K562 (cell line): ENCODE data around the gene NOS1. TPM values are rescaled to one million over a fixed set of nuclear protein-coding genes. Genes with fewer than 3 reads are reported as not detected.
"Not testable (repeated sequence)": the region's sequence is repeated elsewhere in the genome, so short reads cannot be mapped to it uniquely, and the experiment has no call there.

Experiments
- ATAC-seq: fragments of 200-7000 bp; cut with Tn5 transposase; 3 replicates; pipeline ENCODE4 v1.9.1; 2020; ENCODE audit warnings: moderate library complexity
- BruUV-seq: library from RNA; stranded (reverse); fragments of 400-500 nt; replicated peaks from 2 replicates; lab custom pipeline; 2021; lab: Mats Ljungman, UMichigan
- CTCF ChIA-PET: fragments of 300-600 bp; formaldehyde crosslinking; extraction: SDS; loops from one replicate; lab custom pipeline; 2021; ENCODE audit warnings: low intra/inter-chr PET ratio; lab: Yijun Ruan, JAX
- POLR2A ChIA-PET: fragments of 300-600, 350-650 bp; sonication (Branson Sonifier 250); formaldehyde crosslinking; extraction: SDS; loops from one replicate; lab custom pipeline; 2021; ENCODE audit warnings: antibody characterized with exemption, inconsistent platforms; lab: Yijun Ruan, JAX
- DNase-seq, 4 experiments: peaks; one replicate each; pipeline versions ENCODE4 v3.0.0 to v3.0.0-alpha.2; 2011 to 2018; ENCODE audit warnings: low spot score in 3 of 4, mixed read lengths in 3 of 4; ENCODE audit errors: extremely low read depth in 1 of 4
- FAIRE-seq: peaks from 2 replicates; lab custom pipeline; 2011; peaks lifted over from hg19 to GRCh38; lab: Jason Lieb, UNC
- H2AFZ ChIP-seq: 2 replicates; pipeline ENCODE4 v1.6.0; 2011; ENCODE audit warnings: low read depth, low read length, control low read depth, inconsistent platforms
- H3K27ac ChIP-seq: fragments of 200-600 bp; 3 replicates; pipeline ENCODE4 v1.8.0; 2011; ENCODE audit warnings: low read depth, mild to moderate bottlenecking, control low read depth, inconsistent platforms, low read length, moderate library complexity, mixed read lengths; ENCODE audit errors: extremely low read depth
- H3K27me3 ChIP-seq, 2 experiments: fragments of 300-600 bp in 1 of 2; 2 replicates in 1 of 2; 3 replicates in 1 of 2; pipeline versions ENCODE4 v1.6.0 to v1.8.0; 2011; ENCODE audit warnings: inconsistent platforms in 2 of 2, low read length in 2 of 2, mild to moderate bottlenecking in 1 of 2, mixed read lengths in 1 of 2, moderate library complexity in 1 of 2; ENCODE audit not compliant: control insufficient read depth in 2 of 2, insufficient read depth in 2 of 2
- H3K36me3 ChIP-seq: fragments of 300-600 bp; 3 replicates; pipeline ENCODE4 v1.8.0; 2011; ENCODE audit warnings: mild to moderate bottlenecking, low read length, inconsistent platforms; ENCODE audit not compliant: control insufficient read depth, insufficient read depth
- H3K4me1 ChIP-seq, 2 experiments: fragments of 200-600 bp in 1 of 2; replicated peaks in 1 of 2; 2 replicates in 1 of 2; 3 replicates in 1 of 2; pipeline versions ENCODE4 v1.5.1 to v1.8.0; 2011; ENCODE audit warnings: inconsistent platforms in 2 of 2, low read length in 2 of 2, mild to moderate bottlenecking in 1 of 2, mixed read lengths in 1 of 2, moderate library complexity in 1 of 2; ENCODE audit not compliant: control insufficient read depth in 2 of 2, insufficient read depth in 2 of 2
- H3K4me2 ChIP-seq: 2 replicates; pipeline ENCODE4 v1.6.1; 2011; ENCODE audit warnings: low read length, control low read depth, inconsistent platforms, mixed read lengths; ENCODE audit not compliant: insufficient read depth
- H3K4me3 ChIP-seq: fragments of 200-600 bp; sonication (generic), shearing (Covaris generic); 2 replicates; pipeline ENCODE4 v1.5.1; 2016; ENCODE audit warnings: control low read depth, inconsistent platforms
- H3K79me2 ChIP-seq: fragments of 200-600 bp; 3 replicates; pipeline ENCODE4 v1.8.0; 2011; ENCODE audit warnings: low read length, inconsistent platforms; ENCODE audit not compliant: control insufficient read depth, insufficient read depth
- H3K9ac ChIP-seq, 2 experiments: 2 replicates each; pipeline versions ENCODE4 v1.6.0 to v1.6.1; 2011; ENCODE audit warnings: low read depth in 2 of 2, low read length in 2 of 2, control low read depth in 1 of 2, inconsistent platforms in 1 of 2, mild to moderate bottlenecking in 1 of 2, mixed read lengths in 1 of 2; ENCODE audit not compliant: insufficient read depth in 1 of 2
- H3K9me1 ChIP-seq: one replicate; pipeline ENCODE4 v1.6.0; 2011; ENCODE audit warnings: inconsistent platforms, mild to moderate bottlenecking, low read length, moderate library complexity; ENCODE audit not compliant: control insufficient read depth, insufficient read depth
- H3K9me3 ChIP-seq: replicated peaks from 2 replicates; pipeline ENCODE4 v1.5.1; 2011; ENCODE audit warnings: low read depth, low read length, inconsistent platforms; ENCODE audit not compliant: control insufficient read depth, insufficient read depth
- H4K20me1 ChIP-seq: replicated peaks from 2 replicates; pipeline ENCODE4 v1.6.1; 2011; ENCODE audit warnings: low read length, inconsistent platforms, mixed read lengths; ENCODE audit not compliant: control insufficient read depth, insufficient read depth
- GATAD2A ChIP-seq: fragments of 450-650 bp; IDR thresholded peaks from 2 replicates; pipeline ENCODE4 v1.6.1; 2017
- NFRKB ChIP-seq: fragments of 450-650 bp; IDR thresholded peaks from 2 replicates; pipeline ENCODE4 v1.6.1; 2016; ENCODE audit warnings: low read depth
- RBBP5 ChIP-seq: fragments of 200-600 bp; sonication (generic); IDR thresholded peaks from 2 replicates; pipeline ENCODE4 v1.6.1; 2012; ENCODE audit warnings: borderline replicate concordance, mild to moderate bottlenecking, low read length, control low read depth, inconsistent platforms; ENCODE audit not compliant: insufficient read depth, poor library complexity, severe bottlenecking
- RBFOX2 ChIP-seq: fragments of 200-400 bp; formaldehyde crosslinking; IDR thresholded peaks from 2 replicates; pipeline ENCODE4 v1.6.1; 2017; ENCODE audit warnings: low read depth, mild to moderate bottlenecking, low read length, moderate library complexity
- TCF7L2 ChIP-seq: fragments of 150-350 bp; IDR thresholded peaks from 2 replicates; pipeline ENCODE4 v1.6.1; 2016; ENCODE audit warnings: low read depth, mild to moderate bottlenecking, low read length, moderate library complexity
- ZNF134 ChIP-seq: fragments of 250-450 bp; sonication (Bioruptor Pico); conservative IDR thresholded peaks from 2 replicates; pipeline ENCODE4 v1.4.0; 2020
- ZNF23 ChIP-seq: fragments of 250-450 bp; sonication (Bioruptor Pico); IDR thresholded peaks from 2 replicates; pipeline ENCODE4 v1.4.0; 2020; ENCODE audit warnings: mild to moderate bottlenecking
- ZNF583 ChIP-seq: fragments of 250-450 bp; sonication (Bioruptor Pico); IDR thresholded peaks from 2 replicates; pipeline ENCODE4 v1.4.0; 2020
- WGBS: fragments of 100-300 bp; shearing (Covaris generic); methylation state at CpG from one replicate; pipeline ENCODE4 v1.1.6; 2016; ENCODE audit warnings: low coverage, mixed read lengths; ENCODE audit not compliant: insufficient coverage; ENCODE audit errors: missing lambda C conversion rate; 5-methylcytosine and 5-hydroxymethylcytosine counted together
- in situ Hi-C: fragments of 300-500 bp; cut with MboI; formaldehyde crosslinking; loops from 4 replicates; pipeline ENCODE4 v1.15.0; 2018; ENCODE audit warnings: inconsistent platforms, mixed read lengths
- intact Hi-C: fragments of 100-400 bp; cut with micrococcal nuclease; formaldehyde crosslinking; loops from 2 replicates; pipeline ENCODE4 v1.14.2; 2022
- polyA plus RNA-seq, 8 experiments: library from polyadenylated mRNA; depleted of rRNA in 4 of 8; stranded (reverse) in 5 of 8; unstranded in 3 of 8; fragments of >200 nt; fragmentation: Nextera tagmentation in 2 of 8; fragmentation: Illumina TruSeq in 1 of 8; extraction: Ambion mirVana in 2 of 8; extraction: Trizol in 1 of 8; gene quantifications; 2 replicates each; pipeline versions ENCODE4 v1.2.1 to v1.2.3, GENCODE V29; 2011 to 2014; ENCODE audit warnings: inconsistent platforms in 1 of 8, missing spikeins in 1 of 8
- total RNA-seq, 7 experiments: library from RNA; depleted of rRNA in 6 of 7; stranded (reverse); fragments of >200 nt in 6 of 7; fragmentation: Illumina TruSeq in 2 of 7; extraction: Trizol in 2 of 7; gene quantifications; 2 replicates each; pipeline versions ENCODE4 v1.2.1 to v1.2.3, GENCODE V29; 2011 to 2021; ENCODE audit warnings: low replicate concordance in 1 of 7

Gene NOS1
- total and polyA plus RNA-seq, 9 of the 15 experiments (the other 6 are each of a cell fraction or from before 2014, with no cell fraction given), result not detected

- TF ChIP-seq ZNF134 (CRISPR knock-in tag) (no peak), ZNF583 (CRISPR knock-in tag) (no peak), RBFOX2 (no peak), GATAD2A (no peak), RBBP5 (no peak), ZNF23 (CRISPR knock-in tag) (no peak), TCF7L2 (no peak), NFRKB (no peak)
- TF ChIP-seq, all 486 proteins: peak for 0
These were observed 39.5 kb upstream of the NOS1 start for GRCh38 chr12:117400912-117401311.

DNA sequence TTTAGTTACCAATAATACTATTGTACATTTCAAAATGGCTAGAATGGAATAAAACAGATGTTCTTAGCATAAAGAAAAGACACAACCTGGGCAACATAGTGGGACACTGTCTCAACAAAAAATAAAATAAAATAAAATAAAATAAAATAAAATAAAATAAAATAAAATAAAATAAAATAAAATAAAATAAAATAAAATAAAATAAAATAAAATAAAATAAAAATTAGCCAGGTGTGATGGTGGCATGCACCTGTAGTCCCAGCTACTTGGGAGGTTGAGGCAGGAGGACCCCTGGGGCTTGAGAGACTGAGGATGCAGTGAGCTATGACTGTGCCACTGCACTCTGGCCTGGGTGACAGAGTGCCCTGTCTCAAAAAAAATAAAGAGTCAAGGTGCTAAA is 37.1 kb upstream of the NOS1 start:
- FAIRE-seq, H3K4me1 ChIP-seq, H3K27ac ChIP-seq, intact Hi-C loops, BruUV-seq, H3K79me2 ChIP-seq, H3K27me3 ChIP-seq, DNase-seq, H3K4me3 ChIP-seq, H3K9ac ChIP-seq, H3K36me3 ChIP-seq, in situ Hi-C loops, H3K4me2 ChIP-seq, H4K20me1 ChIP-seq, ATAC-seq, H3K9me1 ChIP-seq, H2AFZ ChIP-seq, POLR2A ChIA-PET, CTCF ChIA-PET, H3K9me3 ChIP-seq: not testable (repeated sequence)

More at GRCh38 chr12:117400912-117401311, 39.5 kb upstream of the NOS1 start:
- Histone ChIP-seq H3K4me1 (no peaks in the 10 kb centered on the region), H3K27ac (no peak overlapping the region), H4K20me1 (no peaks in the 10 kb centered on the region), H3K9me1 (no peaks in the 10 kb centered on the region), H3K79me2 (no peaks in the 10 kb centered on the region), H3K4me3 (no peak overlapping the region), H2AFZ (no peak overlapping the region), H3K27me3 (no peaks in the 10 kb centered on the region; a peak in 1 of 5 replicates), H3K4me2 (no peak overlapping the region), H3K36me3 (no peaks in the 10 kb centered on the region), H3K9me3 (no peaks in the 10 kb centered on the region), H3K9ac (no peak overlapping the region)
- 5% methylated on average over 2 of the region's 2 CpGs for WGBS
- FAIRE-seq, result no peak
- no peak for ATAC-seq
- in situ Hi-C loops (no loop called here), intact Hi-C loops (no loop called here)
- no peak for DNase-seq
- CTCF ChIA-PET, result no interaction called here
- POLR2A ChIA-PET, result no interaction called here
- BruUV-seq, result no TSS peak
